Lower leg skin (tissue), 4 donors: ENCODE results near the gene NTNG1. TPM values are rescaled to one million over a fixed set of nuclear protein-coding genes. Genes with fewer than 3 reads are reported as not detected.

ENCODE experiments used
- DNase-seq, 2 donors: peaks; one replicate each; pipeline ENCODE4 v3.0.0-alpha.2; 2019; ENCODE audit warnings: low spot score in 2 of 2
- H3K4me3 ChIP-seq: fragments of 200-600 bp; sonication (generic); 2 replicates; pipeline ENCODE4 v1.5.1; 2017; ENCODE audit warnings: mild to moderate bottlenecking, low read depth; ENCODE audit not compliant: poor library complexity, severe bottlenecking
- POLR2A ChIP-seq, 2 donors: fragments of 450-650 bp; IDR thresholded peaks; one replicate each; pipeline ENCODE4 v1.6.1; 2016 to 2017; ENCODE audit warnings: antibody characterized with exemption in 2 of 2, mild to moderate bottlenecking in 1 of 2, moderate library complexity in 1 of 2
- whole genome bisulfite sequencing, 2 donors: methylation state at CpG; one replicate each; pipeline ENCODE4 v1.1.5; 2018; 5-methylcytosine and 5-hydroxymethylcytosine counted together
- intact Hi-C: fragments of 100-400 bp; cut with DNase I; formaldehyde crosslinking; loops from one replicate; pipeline ENCODE4 v1.15.0; 2023; ENCODE audit warnings: low total_unique reads
- total RNA-seq, 4 donors: library from RNA; depleted of rRNA; stranded (reverse); fragments of >200 nt; gene quantifications; one replicate each; pipeline ENCODE4 v1.1.0, GENCODE V29; 2016
- TF ChIP-seq, protein P1 (sequence below), 3 donors: fragments of 450-650 bp; IDR thresholded peaks; one replicate each; pipeline ENCODE4 v1.5.1; 2016; ENCODE audit warnings: antibody characterized with exemption in 3 of 3, mild to moderate bottlenecking in 3 of 3, moderate library complexity in 2 of 3

Gene NTNG1
- total RNA-seq, 4 donors from 2014 or later = 2.6 to 8.1 (median 3.4) TPM

DNA sequence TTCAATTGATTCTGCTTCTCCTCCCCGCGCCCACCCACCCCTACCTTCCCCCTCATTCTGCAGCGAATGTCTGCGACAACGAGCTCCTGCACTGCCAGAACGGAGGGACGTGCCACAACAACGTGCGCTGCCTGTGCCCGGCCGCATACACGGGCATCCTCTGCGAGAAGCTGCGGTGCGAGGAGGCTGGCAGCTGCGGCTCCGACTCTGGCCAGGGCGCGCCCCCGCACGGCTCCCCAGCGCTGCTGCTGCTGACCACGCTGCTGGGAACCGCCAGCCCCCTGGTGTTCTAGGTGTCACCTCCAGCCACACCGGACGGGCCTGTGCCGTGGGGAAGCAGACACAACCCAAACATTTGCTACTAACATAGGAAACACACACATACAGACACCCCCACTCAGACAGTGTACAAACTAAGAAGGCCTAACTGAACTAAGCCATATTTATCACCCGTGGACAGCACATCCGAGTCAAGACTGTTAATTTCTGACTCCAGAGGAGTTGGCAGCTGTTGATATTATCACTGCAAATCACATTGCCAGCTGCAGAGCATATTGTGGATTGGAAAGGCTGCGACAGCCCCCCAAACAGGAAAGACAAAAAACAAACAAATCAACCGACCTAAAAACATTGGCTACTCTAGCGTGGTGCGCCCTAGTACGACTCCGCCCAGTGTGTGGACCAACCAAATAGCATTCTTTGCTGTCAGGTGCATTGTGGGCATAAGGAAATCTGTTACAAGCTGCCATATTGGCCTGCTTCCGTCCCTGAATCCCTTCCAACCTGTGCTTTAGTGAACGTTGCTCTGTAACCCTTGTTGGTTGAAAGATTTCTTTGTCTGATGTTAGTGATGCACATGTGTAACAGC is 339.9 kb downstream of the NTNG1 start:
- 38 to 41% methylated on average over 36 to 37 of the region's 37 CpGs for WGBS, 2 donors
- no peak overlapping the region for H3K4me3 ChIP-seq
- DNase-seq = no peak

GRCh38 chr1:107481756-107482384 is 341.0 kb downstream of the NTNG1 start:
- DNase-seq = no peak
- TF ChIP-seq POLR2A (IDR thresholded peaks at IDR 0.05) = no peak
- TF ChIP-seq, protein P1, sequence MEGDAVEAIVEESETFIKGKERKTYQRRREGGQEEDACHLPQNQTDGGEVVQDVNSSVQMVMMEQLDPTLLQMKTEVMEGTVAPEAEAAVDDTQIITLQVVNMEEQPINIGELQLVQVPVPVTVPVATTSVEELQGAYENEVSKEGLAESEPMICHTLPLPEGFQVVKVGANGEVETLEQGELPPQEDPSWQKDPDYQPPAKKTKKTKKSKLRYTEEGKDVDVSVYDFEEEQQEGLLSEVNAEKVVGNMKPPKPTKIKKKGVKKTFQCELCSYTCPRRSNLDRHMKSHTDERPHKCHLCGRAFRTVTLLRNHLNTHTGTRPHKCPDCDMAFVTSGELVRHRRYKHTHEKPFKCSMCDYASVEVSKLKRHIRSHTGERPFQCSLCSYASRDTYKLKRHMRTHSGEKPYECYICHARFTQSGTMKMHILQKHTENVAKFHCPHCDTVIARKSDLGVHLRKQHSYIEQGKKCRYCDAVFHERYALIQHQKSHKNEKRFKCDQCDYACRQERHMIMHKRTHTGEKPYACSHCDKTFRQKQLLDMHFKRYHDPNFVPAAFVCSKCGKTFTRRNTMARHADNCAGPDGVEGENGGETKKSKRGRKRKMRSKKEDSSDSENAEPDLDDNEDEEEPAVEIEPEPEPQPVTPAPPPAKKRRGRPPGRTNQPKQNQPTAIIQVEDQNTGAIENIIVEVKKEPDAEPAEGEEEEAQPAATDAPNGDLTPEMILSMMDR (IDR thresholded peaks at IDR 0.05) = no peak
- 21 to 34% methylated on average over 3 of the region's 3 CpGs for WGBS, 2 donors
- H3K4me3 ChIP-seq = no peak overlapping the region
- intact Hi-C loops = no loop called here

More for the DNA sequence above, 339.9 kb downstream of the NTNG1 start:
- intact Hi-C loops = no loop called here
- TF ChIP-seq, protein P1 (IDR thresholded peaks at IDR 0.05) = no peak
- TF ChIP-seq POLR2A (IDR thresholded peaks at IDR 0.05) = no peak

DNA sequence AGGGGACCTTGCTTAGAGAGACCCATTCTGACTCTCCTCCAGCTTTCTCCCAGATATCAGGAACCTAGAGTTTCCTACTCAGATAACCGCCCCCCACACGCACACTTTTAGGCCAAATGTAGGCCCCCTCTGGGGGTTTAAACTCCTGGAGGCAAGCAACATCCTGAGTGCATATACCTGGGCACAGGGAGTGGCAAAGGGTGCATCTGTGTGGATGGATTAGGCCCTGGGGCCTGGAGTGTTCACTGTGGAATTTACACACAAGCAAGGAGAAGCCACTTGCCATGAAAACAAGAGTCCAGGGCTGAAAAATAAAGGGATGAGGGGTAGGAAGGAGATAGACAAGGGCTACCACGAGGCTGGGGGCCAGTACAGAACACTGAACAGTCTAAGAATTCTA is 343.1 kb downstream of the NTNG1 start:
- intact Hi-C loops = no loop called here
- TF ChIP-seq POLR2A (IDR thresholded peaks at IDR 0.05) = no peak
- TF ChIP-seq, protein P1 (IDR thresholded peaks at IDR 0.05) = no peak
- DNase-seq = no peak
- 72 to 79% methylated on average over 3 of the region's 3 CpGs for WGBS, 2 donors
- H3K4me3 ChIP-seq = no peak overlapping the region

DNA sequence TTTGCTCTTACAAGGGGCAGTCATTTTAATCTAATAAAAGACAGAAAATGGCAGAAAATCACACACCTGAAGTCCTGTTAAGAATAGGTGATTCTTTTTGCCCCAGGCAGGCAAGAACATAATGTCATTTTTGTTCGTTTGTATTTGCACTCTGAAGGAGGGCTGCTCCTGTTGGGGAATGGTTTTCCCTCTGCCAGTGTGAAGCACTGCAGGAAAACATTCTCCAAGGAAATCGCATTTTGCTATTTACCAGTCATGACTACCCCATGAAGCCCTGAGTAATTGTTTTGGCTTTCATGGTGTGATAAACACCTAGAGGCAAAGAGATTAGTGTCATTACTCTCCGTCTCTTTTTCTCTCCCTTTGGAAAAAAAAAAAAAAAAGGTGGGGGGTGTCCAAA is 345.5 kb downstream of the NTNG1 start:
- H3K4me3 ChIP-seq = no peak overlapping the region
- no peak for DNase-seq
- TF ChIP-seq, protein P1 (IDR thresholded peaks at IDR 0.05) = no peak
- no peak for TF ChIP-seq POLR2A (IDR thresholded peaks at IDR 0.05)
- intact Hi-C loops = no loop called here
- WGBS, 2 donors = 46 to 50% methylated on average over 3 of the region's 3 CpGs

GRCh38 chr1:107487506-107487905 is 346.7 kb downstream of the NTNG1 start:
- TF ChIP-seq, protein P1 (IDR thresholded peaks at IDR 0.05) = no peak
- no peak for TF ChIP-seq POLR2A (IDR thresholded peaks at IDR 0.05)
- H3K4me3 ChIP-seq = no peak overlapping the region
- 69 to 83% methylated on average over 2 of the region's 2 CpGs for WGBS, 2 donors
- intact Hi-C loops = no loop called here
- no peak for DNase-seq
